ENCODE measurements around the gene CREB3L1. TPM values are rescaled to one million over a fixed set of nuclear protein-coding genes. Genes with fewer than 3 reads are reported as not detected.
A peak's percentile ranks its signal among the peaks of the same experiment; 100 is the strongest.

Gene CREB3L1
- total RNA-seq, 1 donor from 2014 or later: under 0.01 TPM

DNA sequence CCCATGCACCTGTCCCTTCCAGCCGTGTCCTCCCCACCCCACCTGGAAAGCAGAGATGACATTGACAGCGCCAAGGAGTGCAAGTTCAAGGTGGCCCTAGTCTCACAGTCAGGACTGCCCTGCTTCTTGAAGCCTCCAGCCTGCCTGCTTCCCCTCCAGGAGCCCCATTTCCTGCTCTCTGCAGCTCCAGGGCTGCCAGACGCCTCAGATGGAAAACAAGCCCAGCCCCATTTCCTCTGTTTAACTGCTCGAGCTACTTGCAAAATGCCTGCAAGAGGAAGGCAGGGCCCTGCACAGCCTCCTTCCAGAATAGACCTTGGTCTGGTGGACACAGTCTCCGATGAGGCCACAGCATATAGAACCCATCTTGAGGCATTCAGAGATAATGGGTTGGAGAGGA lies 64.8 kb downstream of the CREB3L1 start:
- peak in 1 of 2 donors; percentile 74 for DNase-seq (ENCODE audit: low read depth in 2 of 2)

- no peak for DNase-seq (ENCODE audit: low read depth in 2 of 2)
These were observed 66.1 kb downstream of the CREB3L1 start for GRCh38 chr11:46343520-46343919.

GRCh38 chr11:46345131-46345597 lies 67.7 kb downstream of the CREB3L1 start:
- peak in 1 of 2 donors; percentile 64 for DNase-seq (ENCODE audit: low read depth in 2 of 2)

DNA sequence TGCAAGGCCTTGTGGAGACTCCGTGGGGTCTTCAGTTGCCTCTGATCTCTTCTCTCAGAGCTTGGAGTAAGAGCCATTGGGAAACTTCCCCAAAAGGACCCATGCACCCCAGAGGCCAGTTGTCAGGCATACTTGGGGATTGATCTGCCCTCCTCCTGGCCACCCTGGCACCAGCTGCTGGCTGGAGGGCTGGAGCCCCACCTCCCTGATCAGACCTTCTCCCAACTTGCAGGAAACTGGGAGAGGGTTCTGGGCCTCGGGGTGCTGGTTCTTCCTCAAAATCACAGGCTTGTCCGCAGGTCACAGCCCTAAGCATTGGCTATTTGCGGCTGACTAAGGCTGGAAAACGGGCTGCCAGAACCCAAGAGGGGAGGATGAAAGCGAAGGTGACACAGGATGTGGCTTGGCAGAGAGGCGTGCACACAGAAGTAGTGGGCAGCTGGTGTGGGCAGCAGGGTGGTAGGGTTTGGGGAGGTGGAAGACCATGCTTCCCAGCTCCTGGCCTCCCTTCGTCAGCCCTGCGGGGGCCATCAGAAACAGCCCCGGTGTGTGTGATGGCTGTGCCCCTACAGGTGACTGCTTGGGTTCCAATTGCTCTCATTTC lies 68.5 kb downstream of the CREB3L1 start:
- no peak for DNase-seq (ENCODE audit: low read depth in 2 of 2)

GRCh38 chr11:46346886-46347636 lies 69.6 kb downstream of the CREB3L1 start, which contains the start of gene DGKZ:
TSS of gene DGKZ (plus strand) at chr11:46347463. CDS start at chr11:46347660, 197 bp downstream.
- peak in 1 of 2 donors; percentile 86 for DNase-seq (ENCODE audit: low read depth in 2 of 2)

DNA sequence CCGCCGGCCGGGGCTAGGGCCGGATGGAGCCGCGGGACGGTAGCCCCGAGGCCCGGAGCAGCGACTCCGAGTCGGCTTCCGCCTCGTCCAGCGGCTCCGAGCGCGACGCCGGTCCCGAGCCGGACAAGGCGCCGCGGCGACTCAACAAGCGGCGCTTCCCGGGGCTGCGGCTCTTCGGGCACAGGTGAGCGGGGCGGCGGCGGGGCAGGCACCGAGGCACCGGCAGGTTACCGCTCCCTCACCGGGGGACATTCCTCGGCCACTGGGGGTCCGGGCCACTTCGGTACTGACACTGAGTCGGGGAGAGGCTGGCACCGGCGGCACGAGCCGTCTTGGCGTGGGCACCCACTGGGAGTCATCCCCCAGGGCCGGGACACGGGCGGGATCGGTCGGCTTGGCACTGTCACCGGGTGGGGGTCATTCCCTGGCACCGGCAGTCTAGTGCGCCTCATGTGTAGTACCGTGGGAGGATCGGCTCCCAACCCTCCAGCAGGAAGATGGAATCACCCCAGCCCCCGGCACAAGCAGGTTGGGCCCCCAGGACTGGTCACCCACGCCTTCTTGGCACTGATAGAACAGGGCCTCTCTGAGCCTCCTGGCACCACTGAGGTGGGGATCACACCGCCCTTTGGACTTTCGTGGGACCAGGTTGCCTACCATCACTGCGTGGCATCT lies 70.3 kb downstream of the CREB3L1 start:
- no peak for DNase-seq (ENCODE audit: low read depth in 2 of 2)

- no peak for DNase-seq (ENCODE audit: low read depth in 2 of 2)
These were observed 71.3 kb downstream of the CREB3L1 start for GRCh38 chr11:46348566-46349401.

DNA sequence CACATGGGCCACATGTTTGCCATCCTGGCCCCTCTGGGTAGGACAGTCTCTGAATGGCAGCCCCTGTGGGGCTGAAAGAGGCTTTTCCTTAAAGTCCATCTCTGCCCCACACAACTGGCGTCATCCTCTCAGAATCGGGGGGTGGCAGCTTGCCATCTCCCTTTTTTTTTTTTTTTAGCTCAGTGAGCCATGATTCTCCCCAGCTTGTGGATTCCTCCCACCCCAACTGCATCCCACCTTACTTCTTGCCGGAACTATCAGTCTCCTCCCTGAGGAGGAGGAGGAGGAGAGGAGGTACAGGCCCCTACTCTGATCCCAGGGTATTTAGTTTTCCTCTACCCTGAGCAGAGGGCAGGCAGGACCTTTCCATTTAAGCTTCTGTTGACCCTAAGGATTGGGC lies 73.2 kb downstream of the CREB3L1 start:
- DNase-seq (ENCODE audit: low read depth in 2 of 2): no peak

GRCh38 chr11:46351148-46351547 lies 73.7 kb downstream of the CREB3L1 start:
- DNase-seq (ENCODE audit: low read depth in 2 of 2): no peak

- DNase-seq (ENCODE audit: low read depth in 2 of 2): no peak
These were observed 74.1 kb downstream of the CREB3L1 start for GRCh38 chr11:46351606-46352005.

DNA sequence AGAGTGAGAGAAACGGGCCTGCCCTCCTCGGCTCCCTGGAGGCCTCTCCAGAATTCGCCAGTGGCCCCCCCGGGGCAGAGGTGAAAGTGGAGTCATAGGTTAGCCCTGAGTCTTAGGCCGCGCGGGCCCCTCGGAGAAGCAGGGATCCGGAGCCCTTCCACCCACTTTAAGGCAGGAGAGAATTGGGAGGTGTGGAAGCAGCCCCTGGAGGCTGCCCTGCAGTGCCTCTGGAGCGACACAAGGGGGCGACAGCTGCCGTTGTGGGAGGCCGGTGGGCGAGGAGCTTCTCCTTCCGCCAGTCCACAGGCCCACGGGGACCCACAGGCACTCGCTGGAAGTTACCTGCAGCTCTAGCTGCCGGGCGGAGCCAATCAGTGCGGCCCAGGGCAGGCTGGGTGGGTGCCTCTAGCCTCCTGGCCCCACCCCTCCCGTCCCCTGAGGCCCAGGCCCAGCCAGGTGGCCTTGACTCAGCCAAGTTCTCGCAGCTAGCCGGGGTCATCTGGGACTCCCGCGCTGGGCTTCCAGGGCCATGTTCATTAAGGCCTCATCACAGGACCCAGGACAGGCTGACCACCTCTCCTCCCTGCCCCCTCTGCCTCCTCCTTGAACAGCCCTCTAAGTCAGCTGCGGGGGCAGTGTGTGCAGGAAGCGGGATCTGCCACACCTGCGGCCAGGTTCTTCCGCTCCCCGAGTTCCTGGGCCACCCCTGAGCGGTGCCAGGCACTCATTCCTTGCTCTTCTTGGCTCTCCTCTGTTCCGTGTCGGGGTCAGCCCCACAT lies 74.8 kb downstream of the CREB3L1 start:
- peak in 1 of 2 donors; percentile 66 for DNase-seq (ENCODE audit: low read depth in 2 of 2)

DNA sequence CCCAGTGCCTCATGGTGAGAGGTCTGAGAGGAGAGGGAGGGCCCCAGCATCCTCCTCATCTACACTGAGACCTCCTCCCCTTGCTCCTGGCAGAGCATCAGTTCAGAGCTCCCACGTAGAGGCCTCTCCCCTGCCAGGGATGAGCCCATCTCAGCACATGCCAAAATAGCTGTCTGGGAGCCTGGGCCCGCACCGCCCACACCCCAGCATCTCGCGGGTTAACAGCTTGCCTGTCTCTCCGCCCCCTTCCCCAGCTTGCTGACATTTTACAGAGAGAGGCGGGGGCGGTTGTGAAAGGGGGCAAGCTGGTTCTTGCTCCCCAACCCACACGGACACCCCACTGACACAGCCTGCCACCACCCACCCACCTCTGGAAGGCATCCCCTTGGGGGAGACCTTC lies 76.2 kb downstream of the CREB3L1 start:
- no peak for DNase-seq (ENCODE audit: low read depth in 2 of 2)

DNA sequence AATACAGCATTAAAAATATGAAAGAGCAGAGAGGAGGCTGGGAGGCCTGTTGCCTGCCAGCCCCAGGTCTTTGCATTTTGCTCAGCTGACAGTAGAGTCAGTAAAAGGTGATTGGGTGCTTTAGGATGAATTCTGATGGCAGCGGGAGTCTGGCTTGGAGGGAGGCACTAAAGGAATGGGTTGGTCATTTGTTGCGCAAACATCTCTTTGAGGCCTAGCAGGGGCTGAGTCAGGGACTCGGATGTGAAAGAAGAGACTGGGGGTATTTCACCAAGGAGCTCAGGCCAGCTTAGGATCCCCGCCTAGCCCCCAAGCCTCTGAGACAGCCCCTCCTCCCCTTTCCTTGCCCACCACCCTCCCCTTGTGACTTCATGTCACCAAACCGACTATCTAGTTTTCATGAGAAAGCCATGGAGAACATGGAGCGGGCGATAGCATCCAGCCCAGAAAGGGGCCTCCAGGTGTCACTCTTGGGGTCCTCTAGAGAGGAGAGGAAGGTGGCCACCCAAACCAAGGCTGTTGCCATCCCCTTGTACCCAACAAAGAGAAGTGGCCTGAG lies 79.5 kb downstream of the CREB3L1 start:
- DNase-seq (ENCODE audit: low read depth in 2 of 2): no peak

DNA sequence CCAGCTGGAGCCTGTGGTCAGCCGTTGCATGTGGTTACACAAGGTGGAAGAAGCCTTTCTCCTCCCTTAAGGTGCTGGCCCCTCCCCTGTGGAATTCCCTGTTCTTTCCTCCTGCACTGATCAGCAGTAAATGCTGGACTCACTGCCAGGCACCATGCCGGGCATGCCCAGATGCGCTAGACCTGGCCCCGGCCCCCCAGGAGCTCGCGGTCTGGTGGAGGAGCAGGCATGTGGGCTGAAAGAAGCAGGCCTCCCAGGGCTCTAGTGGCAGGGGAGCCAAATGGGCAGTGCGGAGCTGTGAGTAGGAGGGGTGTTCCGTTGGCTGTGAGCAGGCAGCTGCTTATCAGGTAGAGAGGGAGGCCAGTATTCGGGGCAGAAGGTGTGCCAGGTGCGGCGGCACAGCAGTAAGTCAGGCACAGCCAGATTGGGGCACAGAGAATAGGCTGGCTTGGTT lies 80.0 kb downstream of the CREB3L1 start:
- DNase-seq (ENCODE audit: low read depth in 2 of 2): no peak

DNA sequence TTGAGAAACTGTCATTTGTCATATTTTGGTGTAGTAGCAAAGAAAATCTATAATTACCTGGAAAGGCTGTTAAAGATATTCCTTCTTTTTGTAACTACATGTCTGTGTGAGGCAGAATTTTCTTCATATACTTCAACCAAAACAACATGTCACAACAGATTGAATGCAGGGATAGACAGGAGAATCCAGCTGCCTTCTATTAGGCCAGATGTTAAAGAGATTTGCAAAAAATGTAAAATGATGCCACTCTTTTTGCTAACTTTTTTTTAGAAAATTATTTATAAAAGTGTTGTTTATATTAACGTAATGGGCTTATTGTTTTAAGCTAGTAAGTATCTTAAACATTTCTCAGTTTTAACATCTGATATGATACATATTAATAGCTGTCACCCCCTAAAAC lies 82.5 kb downstream of the CREB3L1 start:
- no peak for DNase-seq (ENCODE audit: low read depth in 2 of 2)

GRCh38 chr11:46360878-46361277 lies 83.4 kb downstream of the CREB3L1 start:
- DNase-seq (ENCODE audit: low read depth in 2 of 2): no peak

DNA sequence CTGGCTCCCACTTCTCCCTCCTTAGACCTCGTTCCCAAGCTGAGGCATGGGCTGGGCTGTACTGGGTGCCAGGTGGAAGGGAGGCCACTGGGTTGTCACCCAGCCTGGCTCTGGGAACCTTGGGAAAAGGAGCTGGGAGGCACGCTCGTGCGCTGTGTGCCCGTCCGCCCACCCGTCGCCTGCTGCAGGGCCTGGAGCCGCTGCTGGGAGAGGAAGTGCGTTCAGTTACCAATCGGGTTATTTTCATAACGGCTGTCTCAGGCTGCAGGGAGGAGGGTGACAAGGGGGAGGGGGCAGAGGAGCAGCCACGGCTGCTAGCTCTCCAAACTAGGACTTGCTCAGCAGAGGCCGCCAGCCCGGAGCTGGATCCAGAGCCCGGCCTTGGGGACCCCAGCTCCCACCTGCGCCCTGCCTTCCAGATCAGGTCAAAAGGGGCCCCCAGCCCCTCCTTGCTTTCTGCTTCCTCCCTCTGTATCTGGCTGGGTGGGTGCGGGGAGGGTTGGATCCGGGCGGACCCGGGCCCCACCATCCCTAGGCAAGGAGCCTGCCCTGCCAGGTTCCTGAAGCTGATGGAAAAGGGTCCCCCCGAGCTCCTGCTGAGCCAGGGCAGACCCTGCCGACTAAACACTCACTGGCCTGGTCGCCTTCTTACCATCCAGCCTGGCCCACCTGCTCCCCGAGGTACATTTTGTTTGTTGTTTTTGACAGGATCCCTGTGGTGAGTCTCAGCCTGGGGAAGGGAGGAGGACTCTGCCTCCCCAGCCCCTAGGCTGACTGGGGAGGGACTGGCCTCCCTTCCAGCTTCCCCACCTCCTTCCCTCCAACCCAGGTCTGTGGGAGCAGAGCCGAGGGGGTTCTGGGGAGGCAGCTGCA lies 84.1 kb downstream of the CREB3L1 start:
- peak; percentile 49 to 80 for DNase-seq (ENCODE audit: low read depth in 2 of 2)

DNA sequence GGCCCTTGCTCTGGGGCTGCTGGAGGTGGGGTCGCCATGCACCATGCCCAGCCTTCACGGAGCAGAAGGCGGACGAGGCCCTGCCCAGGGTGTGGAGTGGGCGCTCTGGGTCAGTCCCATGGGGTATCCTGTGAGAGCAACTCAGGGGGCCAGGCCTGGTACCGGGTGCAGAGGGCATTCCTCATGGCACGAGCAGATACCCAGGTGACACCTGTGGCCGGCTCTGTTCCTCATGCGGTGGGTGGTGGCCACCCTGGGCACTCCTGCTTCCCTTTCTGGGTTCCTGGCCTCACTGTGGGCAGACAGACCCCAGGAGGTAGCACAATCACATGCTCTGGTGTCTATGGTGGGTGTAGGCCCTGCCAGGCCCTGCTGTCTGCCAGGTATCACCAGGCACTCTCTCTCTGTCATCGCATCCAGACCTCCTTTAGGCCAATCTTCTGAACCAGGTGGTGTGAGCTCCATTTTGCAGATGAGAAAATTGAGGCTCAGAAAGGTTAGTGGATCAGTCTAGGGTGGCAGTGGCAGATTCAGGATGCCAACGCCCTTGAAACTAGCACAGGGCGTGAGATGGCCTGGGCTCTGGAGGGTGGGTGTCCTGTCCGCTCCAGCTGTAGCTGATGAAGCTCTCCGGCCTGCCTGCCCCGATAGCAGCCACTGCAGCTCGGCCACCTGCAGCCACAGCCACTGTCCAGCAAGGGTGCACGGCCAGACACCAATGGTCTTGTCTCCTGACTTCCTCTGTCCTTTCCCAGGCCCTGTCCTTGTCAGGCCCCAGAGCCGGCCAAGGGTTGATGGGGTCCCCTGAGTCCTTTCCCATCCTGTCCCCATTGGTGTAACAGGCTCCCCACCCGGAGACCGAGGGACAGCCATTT lies 84.9 kb downstream of the CREB3L1 start:
- DNase-seq (ENCODE audit: low read depth in 2 of 2): no peak
